Neural progenitor cell (in vitro differentiated cells): Measurements from ENCODE around the gene MORN1. TPM values are rescaled to one million over a fixed set of nuclear protein-coding genes. Genes with fewer than 3 reads are reported as not detected.

Source experiments
- DNase-seq: peaks from one replicate; pipeline ENCODE4 v3.0.0-alpha.2; 2016; ENCODE audit warnings: low spot score
- H2AFZ ChIP-seq: fragments of 200-600 bp; sonication (generic); replicated peaks from 2 replicates; pipeline ENCODE4 v1.6.1; 2016; ENCODE audit warnings: antibody characterized with exemption
- H3F3A ChIP-seq: fragments of 200-600 bp; sonication (generic); 2 replicates; pipeline ENCODE4 v1.6.1; 2016; ENCODE audit warnings: antibody characterized with exemption, low read depth
- H3K27ac ChIP-seq: fragments of 200-600 bp; sonication (generic); 2 replicates; pipeline ENCODE4 v1.5.1; 2016; ENCODE audit warnings: mild to moderate bottlenecking
- H3K27me3 ChIP-seq: fragments of 200-600 bp; sonication (generic); 2 replicates; pipeline ENCODE4 v1.6.1; 2016; ENCODE audit warnings: mild to moderate bottlenecking, moderate library complexity
- H3K36me3 ChIP-seq: fragments of 200-600 bp; sonication (generic); 2 replicates; pipeline ENCODE4 v1.5.1; 2016
- H3K4me1 ChIP-seq: fragments of 200-600 bp; sonication (generic); 2 replicates; pipeline ENCODE4 v1.6.1; 2016; ENCODE audit warnings: mixed run types
- H3K4me2 ChIP-seq: fragments of 200-600 bp; sonication (generic); 2 replicates; pipeline ENCODE4 v1.6.1; 2016
- H3K4me3 ChIP-seq: fragments of 200-600 bp; sonication (generic); 2 replicates; pipeline ENCODE4 v1.5.1; 2016
- H3K79me2 ChIP-seq: fragments of 200-600 bp; sonication (generic); 2 replicates; pipeline ENCODE4 v1.6.1; 2016; ENCODE audit warnings: low read depth
- H3K9ac ChIP-seq: fragments of 200-600 bp; sonication (generic); 2 replicates; pipeline ENCODE4 v1.6.1; 2016
- H3K9me3 ChIP-seq: fragments of 200-600 bp; sonication (generic); 2 replicates; pipeline ENCODE4 v1.5.1; 2016; ENCODE audit warnings: low read depth
- H4K20me1 ChIP-seq: fragments of 200-600 bp; sonication (generic); 2 replicates; pipeline ENCODE4 v1.6.1; 2016; ENCODE audit warnings: low read depth
- H3K27ac Mint-ChIP-seq: 3 replicates; pipeline ENCODE4 v1.8.0; 2021; ENCODE audit warnings: mixed read lengths
- H3K27me3 Mint-ChIP-seq: 2 replicates; pipeline ENCODE4 v1.8.0; 2022; ENCODE audit warnings: low read depth, mild to moderate bottlenecking, inconsistent platforms, moderate library complexity, mixed read lengths; ENCODE audit not compliant: insufficient read depth
- H3K36me3 Mint-ChIP-seq: 3 replicates; pipeline ENCODE4 v1.8.0; 2021; ENCODE audit warnings: mixed read lengths
- H3K4me1 Mint-ChIP-seq: 3 replicates; pipeline ENCODE4 v1.8.0; 2021; ENCODE audit warnings: mixed read lengths
- H3K4me3 Mint-ChIP-seq: 3 replicates; pipeline ENCODE4 v1.8.0; 2021; ENCODE audit warnings: mild to moderate bottlenecking, moderate library complexity, mixed read lengths
- H3K9me3 Mint-ChIP-seq: 3 replicates; pipeline ENCODE4 v1.8.0; 2020; ENCODE audit warnings: mixed read lengths
- CTCF ChIP-seq: fragments of 200-600 bp; sonication (generic); IDR thresholded peaks from 2 replicates; pipeline ENCODE4 v1.5.1; 2017; ENCODE audit warnings: antibody characterized with exemption, mild to moderate bottlenecking
- EZH2 ChIP-seq: fragments of 200-600 bp; sonication (generic); IDR thresholded peaks from 2 replicates; pipeline ENCODE4 v1.6.1; 2017; ENCODE audit warnings: antibody characterized with exemption, mild to moderate bottlenecking, moderate library complexity
- EZH2phosphoT487 ChIP-seq: fragments of 200-600 bp; sonication (generic); IDR thresholded peaks from 2 replicates; pipeline ENCODE4 v1.6.1; 2017; ENCODE audit warnings: antibody characterized with exemption
- total RNA-seq: library from RNA; depleted of rRNA; stranded (reverse); fragments of >200 nt; gene quantifications from 2 replicates; pipeline ENCODE4 v1.2.3, GENCODE V29; 2015; ENCODE audit warnings: low replicate concordance

The MORN1 gene
- total RNA-seq, 1 donor from 2014 or later, result 7.0 TPM

- no peaks in the 10 kb centered on the region for H3K36me3 ChIP-seq
- H3K4me1 ChIP-seq, result no peaks in the 10 kb centered on the region
- Mint-ChIP-seq H3K4me3 (no peak overlapping the region), H3K36me3 (peaks cover 3% of the 10 kb centered on the region), H3K27me3 (peaks cover 6% of the 10 kb centered on the region), H3K27ac (no peak overlapping the region), H3K4me1 (peaks cover 8% of the 10 kb centered on the region), H3K9me3 (no peaks in the 10 kb centered on the region)
- no peak overlapping the region for H3K9ac ChIP-seq
- H3F3A ChIP-seq, result no peaks in the 10 kb centered on the region
- DNase-seq, result peak; percentile 89
- H2AFZ ChIP-seq, result no peak overlapping the region
- peaks cover 8% of the 10 kb centered on the region for H4K20me1 ChIP-seq
- no peaks in the 10 kb centered on the region for H3K27me3 ChIP-seq
- H3K27ac ChIP-seq, result no peak overlapping the region
- H3K9me3 ChIP-seq, result no peaks in the 10 kb centered on the region
- TF ChIP-seq CTCF (peak; percentile 93), EZH2 (no peak)
- no peaks in the 10 kb centered on the region for H3K79me2 ChIP-seq
- no peak overlapping the region for H3K4me3 ChIP-seq
- no peak overlapping the region for H3K4me2 ChIP-seq
Measured at GRCh38 chr1:2381741-2382620, 9.4 kb downstream of the MORN1 start.

- H3K27me3 ChIP-seq, result no peaks in the 10 kb centered on the region
- Mint-ChIP-seq H3K27ac (no peak overlapping the region), H3K36me3 (no peaks in the 10 kb centered on the region), H3K9me3 (no peaks in the 10 kb centered on the region), H3K27me3 (peaks cover 4% of the 10 kb centered on the region), H3K4me3 (no peak overlapping the region), H3K4me1 (peaks cover 8% of the 10 kb centered on the region)
- no peak overlapping the region for H3K27ac ChIP-seq
- no peak overlapping the region for H3K4me3 ChIP-seq
- H3K4me2 ChIP-seq, result no peak overlapping the region
- H2AFZ ChIP-seq, result no peak overlapping the region
- H3K79me2 ChIP-seq, result no peaks in the 10 kb centered on the region
- no peaks in the 10 kb centered on the region for H3K4me1 ChIP-seq
- H3K9me3 ChIP-seq, result no peaks in the 10 kb centered on the region
- TF ChIP-seq CTCF, result no peak
- TF ChIP-seq EZH2, result no peak
- no peak for TF ChIP-seq EZH2phosphoT487
- no peaks in the 10 kb centered on the region for H3K36me3 ChIP-seq
- peaks cover 8% of the 10 kb centered on the region for H4K20me1 ChIP-seq
- no peaks in the 10 kb centered on the region for H3F3A ChIP-seq
- no peak overlapping the region for H3K9ac ChIP-seq
- no peak for DNase-seq
Measured at GRCh38 chr1:2380816-2381591, 10.3 kb downstream of the MORN1 start.

GRCh38 chr1:2379733-2380404 lies 11.5 kb downstream of the MORN1 start:
- Histone ChIP-seq H3K4me3 (no peak overlapping the region), H3K4me2 (no peak overlapping the region), H4K20me1 (peaks cover 8% of the 10 kb centered on the region), H3K79me2 (no peaks in the 10 kb centered on the region), H3K36me3 (no peaks in the 10 kb centered on the region), H3K9ac (no peak overlapping the region), H3K9me3 (no peaks in the 10 kb centered on the region), H2AFZ (no peak overlapping the region), H3K27me3 (no peaks in the 10 kb centered on the region), H3K27ac (no peak overlapping the region), H3F3A (no peaks in the 10 kb centered on the region), H3K4me1 (no peaks in the 10 kb centered on the region)
- no peak for DNase-seq
- Mint-ChIP-seq H3K36me3 (peaks cover under 1% of the 10 kb centered on the region), H3K4me1 (peaks cover 8% of the 10 kb centered on the region), H3K27ac (no peak overlapping the region), H3K27me3 (peaks cover 4% of the 10 kb centered on the region), H3K4me3 (no peak overlapping the region), H3K9me3 (no peaks in the 10 kb centered on the region)
- TF ChIP-seq EZH2 (no peak), CTCF (no peak), EZH2phosphoT487 (no peak)
